BE2C (cell line): ENCODE results near the gene CLSTN2.

Experiments used
- DNase-seq: peaks from one replicate; pipeline ENCODE4 v3.0.0-alpha.2; 2020
- H3K27me3 ChIP-seq: fragments of 250-450 bp; sonication (Bioruptor Pico); 2 replicates; pipeline ENCODE4 v1.5.1; 2020; ENCODE audit warnings: mild to moderate bottlenecking
- H3K36me3 ChIP-seq: fragments of 250-450 bp; sonication (Bioruptor Pico); 2 replicates; pipeline ENCODE4 v1.5.1; 2020; ENCODE audit warnings: mild to moderate bottlenecking
- H3K4me1 ChIP-seq: fragments of 250-450 bp; sonication (Bioruptor Pico); 2 replicates; pipeline ENCODE4 v1.5.1; 2020
- H3K4me3 ChIP-seq: 2 replicates; pipeline ENCODE4 v1.5.1; 2011; ENCODE audit warnings: low read depth, low read length
- H3K9me3 ChIP-seq: fragments of 250-450 bp; sonication (Bioruptor Pico); 2 replicates; pipeline ENCODE4 v1.5.1; 2020
- CTCF ChIP-seq: IDR thresholded peaks from 2 replicates; pipeline ENCODE4 v1.5.1; 2012; ENCODE audit warnings: mild to moderate bottlenecking, low read depth, low read length

The CLSTN2 gene

GRCh38 chr3:140467796-140468315 is 532.9 kb downstream of the CLSTN2 start:
- H3K4me3 ChIP-seq = no peak overlapping the region
- no peaks in the 10 kb centered on the region for H3K36me3 ChIP-seq
- no peak for TF ChIP-seq CTCF
- no peak for DNase-seq
- H3K9me3 ChIP-seq = no peaks in the 10 kb centered on the region
- no peaks in the 10 kb centered on the region for H3K27me3 ChIP-seq
- peaks cover 13% of the 10 kb centered on the region for H3K4me1 ChIP-seq

DNA sequence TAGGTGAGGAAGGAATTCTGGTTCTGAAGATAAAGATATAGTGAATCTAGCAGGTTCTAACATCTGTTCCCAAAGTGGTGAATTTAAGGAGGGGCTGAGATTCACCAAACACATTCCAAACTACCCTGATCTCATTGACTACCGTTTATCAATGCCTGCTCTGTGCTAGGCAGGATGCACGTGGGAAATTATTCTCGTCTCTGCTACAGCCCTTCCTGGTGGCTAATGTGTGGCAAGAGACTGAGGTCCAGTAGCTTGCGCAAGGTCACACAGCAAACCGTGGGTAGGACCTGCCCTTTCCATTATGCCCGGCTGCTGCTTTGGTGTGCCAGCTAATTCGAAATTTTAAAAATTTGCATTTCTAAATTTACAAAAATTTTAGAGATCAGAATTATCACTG is 533.4 kb downstream of the CLSTN2 start:
- no peak overlapping the region for H3K4me3 ChIP-seq
- no peaks in the 10 kb centered on the region for H3K36me3 ChIP-seq
- TF ChIP-seq CTCF = no peak
- no peaks in the 10 kb centered on the region for H3K27me3 ChIP-seq
- H3K4me1 ChIP-seq = peaks cover 13% of the 10 kb centered on the region
- DNase-seq = no peak
- H3K9me3 ChIP-seq = no peaks in the 10 kb centered on the region

- TF ChIP-seq CTCF = no peak
- Histone ChIP-seq H3K4me1 (peaks cover 13% of the 10 kb centered on the region), H3K27me3 (no peaks in the 10 kb centered on the region), H3K9me3 (no peaks in the 10 kb centered on the region), H3K4me3 (no peak overlapping the region), H3K36me3 (no peaks in the 10 kb centered on the region)
- no peak for DNase-seq
These were observed 534.5 kb downstream of the CLSTN2 start for GRCh38 chr3:140469491-140469890.

DNA sequence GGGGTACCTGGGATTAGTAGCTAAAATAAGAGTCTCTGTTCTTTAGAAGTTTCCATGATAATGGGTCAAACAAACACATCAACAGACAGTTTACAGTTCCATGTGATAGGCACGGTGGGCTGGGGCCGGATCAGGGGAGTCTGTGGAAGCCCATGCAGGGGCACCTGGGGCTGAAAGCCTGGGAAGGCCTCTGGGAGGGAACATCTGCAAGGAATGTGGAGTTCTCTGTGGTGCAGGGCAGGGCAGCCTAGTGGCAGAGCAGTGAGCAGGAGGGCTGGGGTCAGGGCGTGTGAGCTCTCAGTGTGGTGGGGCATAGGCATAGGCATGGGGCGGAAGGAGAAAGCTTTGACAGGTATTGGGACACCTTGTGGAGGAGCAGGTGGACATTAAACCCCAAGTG is 535.2 kb downstream of the CLSTN2 start:
- no peak overlapping the region for H3K4me3 ChIP-seq
- H3K9me3 ChIP-seq = no peaks in the 10 kb centered on the region
- peaks cover 13% of the 10 kb centered on the region for H3K4me1 ChIP-seq
- no peaks in the 10 kb centered on the region for H3K27me3 ChIP-seq
- no peaks in the 10 kb centered on the region for H3K36me3 ChIP-seq
- no peak for DNase-seq
- no peak for TF ChIP-seq CTCF

GRCh38 chr3:140470962-140471361 is 536.0 kb downstream of the CLSTN2 start:
- H3K4me1 ChIP-seq = peaks cover 13% of the 10 kb centered on the region
- no peak for TF ChIP-seq CTCF
- H3K27me3 ChIP-seq = no peaks in the 10 kb centered on the region
- DNase-seq = peak; percentile 81
- no peaks in the 10 kb centered on the region for H3K36me3 ChIP-seq
- H3K9me3 ChIP-seq = no peaks in the 10 kb centered on the region
- H3K4me3 ChIP-seq = no peak overlapping the region

DNA sequence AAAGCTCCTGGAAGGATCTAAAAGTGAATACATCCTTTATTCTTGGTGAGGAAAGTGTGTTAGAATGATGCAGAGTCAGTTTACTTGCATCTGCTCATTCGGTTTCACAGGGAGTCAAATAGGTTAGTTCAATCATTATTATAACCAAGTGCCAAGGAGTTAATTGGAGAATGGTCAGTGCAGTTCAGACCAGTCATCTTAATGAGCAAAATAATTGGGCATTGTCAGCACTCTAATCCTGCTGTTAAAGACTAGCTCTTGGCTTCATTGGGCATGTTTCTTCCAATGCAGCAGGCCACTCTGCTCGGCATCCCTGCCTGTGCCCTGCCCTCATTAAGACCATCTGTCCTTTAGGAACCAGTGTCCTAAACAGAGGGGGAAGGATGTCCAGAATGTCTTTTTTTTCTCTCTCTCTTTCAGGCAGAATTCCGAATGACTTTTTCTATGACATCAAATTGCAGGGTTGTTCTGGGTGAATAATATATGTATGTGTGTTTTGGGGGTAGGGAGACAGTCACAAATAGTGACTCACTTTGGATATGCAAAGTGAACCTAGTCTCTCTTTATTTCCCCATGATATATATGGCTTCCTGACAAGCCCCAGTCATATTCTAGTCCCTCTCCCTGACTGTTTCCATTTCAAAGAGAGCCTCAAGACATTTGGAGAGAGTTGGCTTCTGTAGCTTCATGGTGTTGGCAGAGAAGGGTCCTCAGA is 537.5 kb downstream of the CLSTN2 start:
- no peaks in the 10 kb centered on the region for H3K36me3 ChIP-seq
- no peak for TF ChIP-seq CTCF
- no peaks in the 10 kb centered on the region for H3K27me3 ChIP-seq
- no peaks in the 10 kb centered on the region for H3K9me3 ChIP-seq
- no peak overlapping the region for H3K4me3 ChIP-seq
- H3K4me1 ChIP-seq = peaks cover 13% of the 10 kb centered on the region
- DNase-seq = no peak
